ENCODE results near the gene P2RY4. TPM values are rescaled to one million over a fixed set of nuclear protein-coding genes. Genes with fewer than 3 reads are reported as not detected.
"Not testable (repeated sequence)": the region's sequence is repeated elsewhere in the genome, so short reads cannot be mapped to it uniquely, and the experiment has no call there.

Gene P2RY4
- total RNA-seq, 6 donors from 2014 or later, result 0.30 to 1.1 (median 0.64) TPM; not detected in 2

DNA sequence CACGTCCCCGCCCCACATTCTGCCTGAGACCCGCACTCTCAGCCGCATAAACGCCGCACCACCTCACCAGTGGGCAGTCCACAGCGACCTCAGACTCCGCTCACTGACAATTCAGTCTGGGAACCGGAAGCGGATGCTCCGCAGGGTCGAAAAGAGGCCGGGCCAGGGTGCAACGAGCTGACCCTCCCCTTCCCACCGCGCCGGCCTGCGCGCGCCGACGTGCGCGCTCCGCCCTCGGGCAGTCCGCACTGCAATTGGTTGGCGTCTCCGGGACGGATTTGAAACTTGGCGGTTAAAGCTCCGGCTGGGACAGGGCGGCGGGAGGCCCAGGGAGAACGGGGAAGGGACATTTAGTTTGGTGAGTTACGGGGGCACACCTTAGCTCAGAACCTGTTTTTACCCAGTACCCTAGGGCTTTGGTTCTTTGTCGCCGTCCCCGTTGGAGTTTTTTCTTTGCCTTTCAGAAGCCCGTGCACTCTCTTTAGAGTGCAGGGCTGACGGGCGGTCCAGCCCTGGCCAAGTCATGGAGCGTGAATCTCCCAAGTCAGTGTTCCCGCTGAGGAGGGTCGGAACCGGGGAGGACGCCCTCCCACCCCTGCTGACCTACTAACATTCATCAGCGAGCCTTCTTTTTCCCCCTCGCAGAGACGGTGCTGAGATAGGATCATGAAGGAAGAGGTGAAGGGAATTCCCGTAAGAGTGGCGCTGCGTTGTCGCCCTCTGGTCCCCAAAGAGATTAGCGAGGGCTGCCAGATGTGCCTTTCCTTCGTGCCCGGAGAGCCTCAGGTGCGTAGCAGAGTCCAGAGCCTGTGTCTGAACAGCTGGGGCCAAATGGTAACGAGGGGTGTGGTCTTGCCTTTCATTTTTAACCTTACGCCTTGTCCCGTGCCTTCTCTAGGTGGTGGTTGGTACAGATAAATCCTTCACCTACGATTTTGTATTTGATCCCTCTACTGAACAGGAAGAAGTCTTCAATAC, 30.1 kb upstream of the P2RY4 start, which contains the start of the genes KIF4A and PDZD11:
TSS of gene KIF4A (plus strand) at position 312 of the 978 bp plus-strand sequence. CDS start at position 667, 355 bp downstream.
TSS of gene PDZD11 (minus strand) at position 135 of the 978 bp plus-strand sequence. CDS start 586 bp downstream, outside the sequence.
- DNase-seq (peak; percentile 82 to 96), ATAC-seq (ENCODE audit: low FRiP score in 2 of 2) (peak; percentile 96 to 100)
- Histone ChIP-seq H3K27ac (peak within 1 kb of the TSS; percentile 15 to 77 (median 70)), H3K9me3 (no peaks in the 10 kb centered on the region), H3K4me1 (peaks cover 4 to 12% (median 5%) of the 10 kb centered on the region in 4 donors), H3K27me3 (no peaks in the 10 kb centered on the region), H3K4me3 (peak within 1 kb of the TSS; percentile 21 to 66 (median 52)), H3K36me3 (peaks cover 0 to 9% (median 4%) of the 10 kb centered on the region in 4 donors)
- TF ChIP-seq POLR2AphosphoS5 (IDR thresholded peaks at IDR 0.05), result peak; percentile 27 to 51
- TF ChIP-seq EP300 (IDR thresholded peaks at IDR 0.05), result no peak
- TF ChIP-seq CTCF (IDR thresholded peaks at IDR 0.05), result no peak
- TF ChIP-seq POLR2A (IDR thresholded peaks at IDR 0.05), result peak in 1 of 4 donors; percentile 40
- 2 to 42% methylated on average over 10 to 62 of the region's 62 CpGs for WGBS, 2 donors

DNA sequence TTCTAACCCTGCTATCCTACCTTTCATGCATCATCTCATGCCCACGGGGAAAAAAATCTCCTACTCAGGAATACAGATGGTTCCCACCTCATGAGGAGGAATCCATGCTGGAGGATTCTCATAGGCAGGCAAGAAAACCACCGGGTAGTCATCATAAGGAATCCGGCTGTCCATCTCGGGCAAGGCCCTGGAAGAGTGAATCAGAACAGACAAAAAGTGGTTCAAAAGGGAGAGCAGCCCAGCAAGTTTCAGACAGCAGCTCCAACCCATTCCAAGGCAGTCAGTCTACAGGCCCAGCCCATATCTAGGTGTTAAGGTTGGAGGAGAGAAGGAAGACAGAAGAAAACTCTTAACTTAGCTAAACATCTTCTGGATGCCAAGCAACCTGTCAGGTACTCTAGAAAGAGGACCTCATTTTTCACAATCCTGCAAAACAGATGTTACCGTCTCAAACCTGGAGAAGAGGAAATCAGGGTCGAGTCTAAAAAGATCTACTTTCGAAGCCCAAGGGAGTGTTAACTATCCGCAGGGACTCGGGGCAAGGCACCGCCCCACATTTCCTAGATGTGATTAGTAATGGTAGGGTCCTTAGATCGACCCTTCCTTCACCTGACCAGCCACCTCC, 29.3 kb upstream of the P2RY4 start:
- ATAC-seq (ENCODE audit: low FRiP score in 2 of 2) (no peak), DNase-seq (no peak)
- Histone ChIP-seq H3K27ac (peak overlapping the region; percentile 15 to 77 (median 70)), H3K4me3 (peak overlapping the region; percentile 21 to 66 (median 52)), H3K36me3 (peaks cover 0 to 9% (median 4%) of the 10 kb centered on the region in 4 donors), H3K4me1 (peaks cover 4 to 12% (median 5%) of the 10 kb centered on the region in 4 donors), H3K27me3 (no peaks in the 10 kb centered on the region), H3K9me3 (no peaks in the 10 kb centered on the region)
- WGBS, 2 donors, result 36 to 71% methylated on average over 10 to 11 of the region's 11 CpGs
- no peak for TF ChIP-seq POLR2AphosphoS5 (IDR thresholded peaks at IDR 0.05)
- no peak for TF ChIP-seq EP300 (IDR thresholded peaks at IDR 0.05)
- no peak for TF ChIP-seq POLR2A (IDR thresholded peaks at IDR 0.05)
- TF ChIP-seq CTCF (IDR thresholded peaks at IDR 0.05), result no peak

DNA sequence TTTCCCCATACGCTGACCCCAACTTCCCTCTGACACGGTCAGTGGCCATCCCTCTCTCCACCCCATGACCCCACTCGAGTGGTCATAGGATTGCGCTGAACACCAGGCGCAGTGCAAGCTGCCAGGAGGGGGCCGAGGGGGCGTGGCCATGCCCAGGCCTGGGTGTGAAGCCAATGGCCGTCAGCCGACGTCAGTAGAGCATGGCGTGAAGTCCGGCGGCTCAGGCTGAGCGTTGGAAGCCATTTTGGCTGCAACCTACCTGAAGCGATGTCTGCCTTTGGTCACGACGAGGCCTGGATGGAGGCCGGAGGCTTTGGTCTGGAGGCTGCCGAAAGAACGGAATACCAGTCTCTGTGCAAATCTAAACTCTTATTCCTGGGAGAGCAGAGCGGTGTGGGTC, 21.9 kb upstream of the P2RY4 start, which contains the start of gene RAB41:
TSS of gene RAB41 (plus strand) at position 222 of the 400 bp plus-strand sequence. CDS start at position 268, 46 bp downstream.
- no peak within 1 kb of the TSS for H3K27ac ChIP-seq
- H3K27me3 ChIP-seq, result no peaks in the 10 kb centered on the region
- no peaks in the 10 kb centered on the region for H3K9me3 ChIP-seq
- TF ChIP-seq CTCF (IDR thresholded peaks at IDR 0.05) (no peak), POLR2AphosphoS5 (IDR thresholded peaks at IDR 0.05) (no peak), EP300 (IDR thresholded peaks at IDR 0.05) (no peak), POLR2A (IDR thresholded peaks at IDR 0.05) (no peak)
- 93 to 96% methylated on average over 7 to 21 of the region's 21 CpGs for WGBS, 2 donors
- DNase-seq, result peak in 1 of 2 donors; percentile 52
- H3K4me3 ChIP-seq, result no peak within 1 kb of the TSS
- no peak for ATAC-seq (ENCODE audit: low FRiP score in 2 of 2)
- H3K36me3 ChIP-seq, result peaks cover 0 to 7% (median 2%) of the 10 kb centered on the region in 4 donors
- no peaks in the 10 kb centered on the region for H3K4me1 ChIP-seq

- TF ChIP-seq POLR2A (IDR thresholded peaks at IDR 0.05), result no peak
- no peak for DNase-seq
- Histone ChIP-seq H3K27me3 (no peaks in the 10 kb centered on the region), H3K27ac (no peak overlapping the region), H3K9me3 (no peaks in the 10 kb centered on the region), H3K4me1 (no peaks in the 10 kb centered on the region), H3K4me3 (no peak overlapping the region), H3K36me3 (peaks cover 0 to 4% (median 0%) of the 10 kb centered on the region in 4 donors)
- 80 to 91% methylated on average over 1 to 3 of the region's 3 CpGs for WGBS, 2 donors
- no peak for ATAC-seq (ENCODE audit: low FRiP score in 2 of 2)
Observed at GRCh38 chrX:70280573-70280972, 20.6 kb upstream of the P2RY4 start.

DNA sequence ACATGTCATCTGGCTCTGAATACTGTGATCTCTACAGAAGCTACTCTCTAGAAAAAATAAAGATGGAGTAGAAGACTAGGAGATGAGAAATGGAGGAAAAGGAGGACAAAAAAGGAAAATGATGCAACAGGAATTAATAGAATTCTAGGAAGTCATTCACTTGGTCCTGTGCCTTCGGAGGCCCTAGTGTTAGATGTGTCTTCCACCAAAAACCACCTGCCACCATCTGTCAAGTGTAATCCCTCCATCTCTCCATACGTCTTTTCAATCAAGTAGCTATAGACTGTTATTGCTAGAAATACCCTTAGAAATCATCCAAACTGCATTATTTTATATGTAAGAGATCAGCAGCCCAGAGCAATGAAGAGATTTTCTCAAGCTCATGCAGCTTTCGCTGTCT, 19.1 kb upstream of the P2RY4 start:
- H3K27ac ChIP-seq, result no peak overlapping the region
- no peak for DNase-seq
- WGBS, 2 donors, result 79 to 80% methylated on average over 3 of the region's 3 CpGs
- no peak for ATAC-seq (ENCODE audit: low FRiP score in 2 of 2)
- peaks cover 0 to 4% (median 0%) of the 10 kb centered on the region in 4 donors for H3K36me3 ChIP-seq
- no peak for TF ChIP-seq POLR2AphosphoS5 (IDR thresholded peaks at IDR 0.05)
- no peak for TF ChIP-seq CTCF (IDR thresholded peaks at IDR 0.05)
- no peak for TF ChIP-seq EP300 (IDR thresholded peaks at IDR 0.05)
- no peak for TF ChIP-seq POLR2A (IDR thresholded peaks at IDR 0.05)
- H3K9me3 ChIP-seq, result no peaks in the 10 kb centered on the region
- no peak overlapping the region for H3K4me3 ChIP-seq
- no peaks in the 10 kb centered on the region for H3K4me1 ChIP-seq
- H3K27me3 ChIP-seq, result no peaks in the 10 kb centered on the region

DNA sequence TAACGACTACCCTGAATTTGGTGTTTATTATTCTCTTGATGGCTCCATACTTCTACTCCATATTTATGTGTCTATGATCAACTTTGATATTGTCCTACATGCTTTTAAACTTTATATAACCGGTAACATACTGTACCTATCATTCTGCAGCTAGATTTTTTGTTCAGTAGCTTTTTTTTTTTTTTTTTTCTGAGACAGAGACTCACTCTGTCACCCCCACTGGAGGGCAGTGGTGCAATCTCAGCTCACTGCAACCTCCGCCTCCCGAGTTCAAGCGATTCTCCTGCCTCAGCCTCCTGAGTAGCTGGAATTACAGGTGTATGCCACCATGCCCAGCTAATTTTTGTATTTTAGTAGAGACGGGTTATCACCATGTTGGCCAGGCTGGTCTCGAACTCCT, 14.0 kb upstream of the P2RY4 start:
- not testable (repeated sequence) for H3K36me3 ChIP-seq; H3K9me3 ChIP-seq; H3K27ac ChIP-seq; H3K4me3 ChIP-seq; DNase-seq; H3K4me1 ChIP-seq; H3K27me3 ChIP-seq; ATAC-seq (ENCODE audit: low FRiP score in 2 of 2)
- 77 to 81% methylated on average over 7 of the region's 7 CpGs for WGBS, 2 donors
